PC-9 (cell line): ENCODE results near the gene FYN. TPM values are rescaled to one million over a fixed set of nuclear protein-coding genes. Genes with fewer than 3 reads are reported as not detected.

Source experiments
- BruUV-seq: library from RNA; stranded (reverse); fragments of 400-500 nt; replicated peaks from 2 replicates; lab custom pipeline; 2021; lab: Mats Ljungman, UMichigan
- CTCF ChIA-PET: fragments of 300-600 bp; sonication (Branson Sonifier 250); formaldehyde crosslinking; loops from one replicate; lab custom pipeline; 2022; ENCODE audit warnings: antibody characterized with exemption; lab: Charles Lee
- POLR2A ChIA-PET: fragments of 300-600 bp; sonication (Branson Sonifier 250); formaldehyde crosslinking; loops from one replicate; lab custom pipeline; 2022; ENCODE audit warnings: antibody characterized with exemption; ENCODE audit not compliant: unreplicated experiment; lab: Charles Lee
- DNase-seq, 2 experiments: peaks; one replicate each; pipeline versions ENCODE4 v3.0.0 to v3.0.0-alpha.2; 2015 to 2022; ENCODE audit warnings: mixed read lengths in 1 of 2
- H2AFZ ChIP-seq: fragments of 200-600 bp; sonication (generic); 2 replicates; pipeline ENCODE4 v1.8.1; 2017; ENCODE audit warnings: antibody characterized with exemption
- H3F3A ChIP-seq: fragments of 200-600 bp; sonication (generic); 2 replicates; pipeline ENCODE4 v1.8.1; 2017; ENCODE audit warnings: antibody characterized with exemption, mild to moderate bottlenecking, low read depth; ENCODE audit not compliant: insufficient read depth
- H3K27ac ChIP-seq: fragments of 200-600 bp; sonication (generic); 2 replicates; pipeline ENCODE4 v1.6.1; 2016; ENCODE audit warnings: mixed run types
- H3K27me3 ChIP-seq: fragments of 200-600 bp; sonication (generic); 2 replicates; pipeline ENCODE4 v1.6.1; 2016; ENCODE audit warnings: low read depth, mixed run types; ENCODE audit not compliant: insufficient read depth
- H3K36me3 ChIP-seq: fragments of 200-600 bp; sonication (generic); 2 replicates; pipeline ENCODE4 v1.6.1; 2016; ENCODE audit warnings: low read depth, mixed run types
- H3K4me1 ChIP-seq: fragments of 200-600 bp; sonication (generic); replicated peaks from 2 replicates; pipeline ENCODE4 v1.6.1; 2016; ENCODE audit warnings: mixed run types; ENCODE audit not compliant: insufficient read depth
- H3K4me2 ChIP-seq: fragments of 200-600 bp; sonication (generic); 2 replicates; pipeline ENCODE4 v1.6.1; 2017; ENCODE audit warnings: mixed run types
- H3K4me3 ChIP-seq: fragments of 200-600 bp; sonication (generic); 2 replicates; pipeline ENCODE4 v1.6.1; 2016; ENCODE audit warnings: mixed run types
- H3K79me2 ChIP-seq: fragments of 200-600 bp; sonication (generic); 2 replicates; pipeline ENCODE4 v1.6.1; 2017; ENCODE audit warnings: low read depth, mixed run types
- H3K9me2 ChIP-seq: fragments of 200-600 bp; sonication (generic); 2 replicates; pipeline ENCODE4 v1.8.1; 2017; ENCODE audit warnings: mild to moderate bottlenecking; ENCODE audit not compliant: insufficient read depth
- H3K9me3 ChIP-seq: fragments of 200-600 bp; sonication (generic); 2 replicates; pipeline ENCODE4 v1.8.1; 2016; ENCODE audit warnings: low read depth; ENCODE audit not compliant: insufficient read depth
- H4K20me1 ChIP-seq: fragments of 200-600 bp; sonication (generic); 2 replicates; pipeline ENCODE4 v1.8.1; 2017; ENCODE audit not compliant: insufficient read depth
- CTCF ChIP-seq: fragments of 200-600 bp; sonication (generic); conservative IDR thresholded peaks from 2 replicates; pipeline ENCODE4 v1.6.1; 2017; ENCODE audit warnings: mixed run types, antibody characterized with exemption, mild to moderate bottlenecking, moderate library complexity
- EZH2 ChIP-seq: fragments of 200-600 bp; sonication (generic); IDR thresholded peaks from 2 replicates; pipeline ENCODE4 v1.8.0; 2017; ENCODE audit warnings: antibody characterized with exemption, low read depth
- intact Hi-C: fragments of 100-400 bp; cut with micrococcal nuclease; formaldehyde crosslinking; loops from one replicate; pipeline ENCODE4 v1.10.0; 2022; ENCODE audit not compliant: unreplicated experiment
- total RNA-seq: library from RNA; stranded (reverse); gene quantifications from 2 replicates; pipeline ENCODE4 v1.2.3, GENCODE V29; 2021

FYN gene
- total RNA-seq, 1 experiment from 2014 or later, result 53.3 TPM

DNA sequence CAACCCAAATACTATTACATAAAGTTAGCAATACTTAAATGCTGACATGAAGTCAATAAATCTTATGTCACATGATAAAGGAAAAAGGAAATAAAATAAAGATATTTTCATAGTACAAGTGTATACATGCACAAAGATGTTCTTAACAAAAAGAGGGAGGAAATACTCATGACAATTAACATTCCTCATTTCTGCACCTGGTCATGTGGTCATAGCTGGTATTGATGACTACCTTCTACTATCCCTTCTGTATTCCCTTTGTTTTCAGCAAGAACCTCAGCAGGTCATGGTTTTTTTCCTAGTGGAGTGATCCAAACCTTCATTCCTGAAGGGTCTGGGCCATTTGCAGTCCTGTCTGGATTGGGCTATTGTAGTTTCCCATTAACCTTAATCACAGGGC, 43.5 kb upstream of the FYN start:
- CTCF ChIA-PET, result no interaction called here
- Histone ChIP-seq H3K4me1 (no peaks in the 10 kb centered on the region), H3F3A (no peaks in the 10 kb centered on the region), H3K27ac (no peak overlapping the region), H3K79me2 (no peaks in the 10 kb centered on the region), H2AFZ (no peak overlapping the region), H3K4me3 (no peak overlapping the region), H3K36me3 (no peaks in the 10 kb centered on the region), H3K4me2 (no peak overlapping the region), H3K9me3 (no peaks in the 10 kb centered on the region), H3K27me3 (no peaks in the 10 kb centered on the region), H3K9me2 (no peaks in the 10 kb centered on the region), H4K20me1 (no peaks in the 10 kb centered on the region)
- POLR2A ChIA-PET, result no interaction called here
- intact Hi-C loops, result no loop called here
- no peak for DNase-seq
- TF ChIP-seq CTCF (no peak), EZH2 (no peak)
- no TSS peak for BruUV-seq

GRCh38 chr6:111914617-111915016, 41.4 kb upstream of the FYN start:
- no peak overlapping the region for H3K27ac ChIP-seq
- BruUV-seq, result no TSS peak
- H3K4me3 ChIP-seq, result no peak overlapping the region
- ChIA-PET POLR2A (no interaction called here), CTCF (no interaction called here)
- no peaks in the 10 kb centered on the region for H3K4me1 ChIP-seq
- H3K4me2 ChIP-seq, result no peak overlapping the region
- H3F3A ChIP-seq, result no peaks in the 10 kb centered on the region
- no peaks in the 10 kb centered on the region for H3K27me3 ChIP-seq
- no peaks in the 10 kb centered on the region for H3K9me2 ChIP-seq
- H2AFZ ChIP-seq, result no peak overlapping the region
- no peak for TF ChIP-seq EZH2
- H3K79me2 ChIP-seq, result no peaks in the 10 kb centered on the region
- DNase-seq, result no peak
- intact Hi-C loops, result no loop called here
- H3K36me3 ChIP-seq, result no peaks in the 10 kb centered on the region
- no peaks in the 10 kb centered on the region for H4K20me1 ChIP-seq
- no peaks in the 10 kb centered on the region for H3K9me3 ChIP-seq

DNA sequence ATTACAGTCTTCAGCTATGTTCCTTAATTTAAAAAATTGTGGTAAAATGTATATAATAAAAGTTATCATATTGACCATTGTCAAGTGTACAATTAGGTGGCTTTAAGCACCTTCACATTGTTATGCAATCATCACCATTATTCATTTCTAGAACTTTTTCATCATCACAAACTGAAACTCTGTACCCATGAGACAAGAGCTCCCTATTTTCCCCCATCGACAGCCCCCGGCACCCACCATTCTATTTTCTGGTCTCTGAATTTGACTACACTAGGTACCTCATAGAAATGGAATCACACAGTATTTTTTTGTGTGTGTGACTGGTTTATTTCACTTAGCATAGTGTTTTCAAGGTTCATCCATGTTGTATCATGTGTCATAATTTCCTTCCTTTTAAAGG, 39.7 kb upstream of the FYN start:
- Histone ChIP-seq H3K4me2 (no peak overlapping the region), H3K36me3 (no peaks in the 10 kb centered on the region), H3K9me2 (no peaks in the 10 kb centered on the region), H3K4me3 (no peak overlapping the region), H3K27ac (no peak overlapping the region), H3K9me3 (no peaks in the 10 kb centered on the region), H3F3A (no peaks in the 10 kb centered on the region), H2AFZ (no peak overlapping the region), H3K4me1 (no peaks in the 10 kb centered on the region), H3K79me2 (no peaks in the 10 kb centered on the region), H4K20me1 (no peaks in the 10 kb centered on the region), H3K27me3 (no peaks in the 10 kb centered on the region)
- intact Hi-C loops, result no loop called here
- CTCF ChIA-PET, result no interaction called here
- POLR2A ChIA-PET, result no interaction called here
- TF ChIP-seq EZH2, result no peak
- no peak for TF ChIP-seq CTCF
- DNase-seq, result no peak
- BruUV-seq, result no TSS peak

DNA sequence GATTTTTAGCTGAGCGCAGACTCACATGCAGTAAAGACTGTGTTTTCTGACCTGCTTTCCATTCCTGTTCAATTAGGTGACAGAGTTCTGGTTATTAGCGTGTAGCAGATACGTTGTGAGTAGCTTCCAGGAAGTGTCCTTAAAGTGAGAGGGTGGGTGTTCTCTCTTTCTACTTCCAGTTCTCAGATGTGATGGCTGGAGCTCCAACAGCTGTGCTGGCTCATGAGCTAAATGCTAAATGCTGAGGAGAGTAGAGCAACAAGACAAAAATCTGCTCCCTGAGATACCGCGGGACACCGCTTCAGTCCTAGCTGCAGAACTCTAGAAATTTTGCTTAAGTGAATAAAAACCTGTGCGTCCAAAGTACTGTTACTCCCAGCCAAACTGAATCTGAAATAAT, 38.2 kb upstream of the FYN start:
- no peaks in the 10 kb centered on the region for H3F3A ChIP-seq
- POLR2A ChIA-PET, result no interaction called here

More for the DNA sequence above, 38.2 kb upstream of the FYN start:
- Histone ChIP-seq H3K4me2 (no peak overlapping the region), H3K27me3 (no peaks in the 10 kb centered on the region), H3K9me3 (no peaks in the 10 kb centered on the region), H3K36me3 (no peaks in the 10 kb centered on the region), H4K20me1 (no peaks in the 10 kb centered on the region), H3K9me2 (no peaks in the 10 kb centered on the region), H3K79me2 (no peaks in the 10 kb centered on the region), H3K4me1 (no peaks in the 10 kb centered on the region), H2AFZ (no peak overlapping the region), H3K27ac (no peak overlapping the region), H3K4me3 (no peak overlapping the region)
- CTCF ChIA-PET, result interaction anchor here (0.6 kb wide), 1 partner anchor 85 kb away, joined by 3 read pairs; no protein-coding TSS in a partner anchor
- DNase-seq, result no peak
- no TSS peak for BruUV-seq
- TF ChIP-seq EZH2, result no peak
- TF ChIP-seq CTCF, result no peak
- intact Hi-C loops, result no loop called here
